IPS DF 6.9 (cell line): Measurements from ENCODE around the gene NUP210L.
"Not testable (repeated sequence)": the region's sequence is repeated elsewhere in the genome, so short reads cannot be mapped to it uniquely, and the experiment has no call there.

Source experiments
- DNase-seq: peaks from one replicate; pipeline ENCODE4 v3.0.0-alpha.2; 2013; ENCODE audit warnings: low read depth, low spot score
- H3K27ac ChIP-seq: one replicate; pipeline ENCODE4 v1.5.1; 2013; ENCODE audit warnings: low read length, control low read depth
- H3K27me3 ChIP-seq: 2 replicates; pipeline ENCODE4 v1.6.1; 2013; ENCODE audit warnings: mild to moderate bottlenecking, low read length; ENCODE audit not compliant: control insufficient read depth, insufficient read depth
- H3K36me3 ChIP-seq: 2 replicates; pipeline ENCODE4 v1.6.1; 2013; ENCODE audit warnings: low read length; ENCODE audit not compliant: control insufficient read depth, insufficient read depth
- H3K4me1 ChIP-seq: 2 replicates; pipeline ENCODE4 v1.6.1; 2013; ENCODE audit warnings: low read length; ENCODE audit not compliant: control insufficient read depth, insufficient read depth
- H3K4me3 ChIP-seq: 2 replicates; pipeline ENCODE4 v1.5.1; 2013; ENCODE audit warnings: mild to moderate bottlenecking, low read length
- H3K9me3 ChIP-seq: 2 replicates; pipeline ENCODE4 v1.6.1; 2013; ENCODE audit warnings: low read length, inconsistent platforms; ENCODE audit not compliant: control insufficient read depth, insufficient read depth
- WGBS: extraction: QIAGEN DNeasy Blood & Tissue Kit; methylation state at CpG from one replicate; pipeline ENCODE4 v1.1.7; 2013; ENCODE audit warnings: mixed read lengths, missing lambda C conversion rate; ENCODE audit not compliant: insufficient read length, insufficient coverage; 5-methylcytosine and 5-hydroxymethylcytosine counted together

NUP210L gene

GRCh38 chr1:153979091-153979490 is 175.8 kb downstream of the NUP210L start:
- not testable (repeated sequence) for H3K4me3 ChIP-seq

GRCh38 chr1:153978274-153978909 is 176.5 kb downstream of the NUP210L start:
- Histone ChIP-seq H3K4me1 (no peaks in the 10 kb centered on the region), H3K27ac (no peak overlapping the region), H3K9me3 (no peaks in the 10 kb centered on the region), H3K36me3 (peaks cover 21% of the 10 kb centered on the region; the same call in 1 of the 2 replicates), H3K4me3 (peak overlapping the region; percentile 98; the same call in 1 of the 2 replicates), H3K27me3 (no peaks in the 10 kb centered on the region)
- no CpG with 5 or more reads among the region's 9 CpGs for WGBS
- DNase-seq, result no peak

More at GRCh38 chr1:153979091-153979490, 175.8 kb downstream of the NUP210L start:
- DNase-seq, H3K4me1 ChIP-seq, H3K9me3 ChIP-seq, H3K27ac ChIP-seq, H3K27me3 ChIP-seq: not testable (repeated sequence)
- H3K36me3 ChIP-seq, result peaks cover 18% of the 10 kb centered on the region; the same call in 1 of the 2 replicates
- WGBS, result no CpG with 5 or more reads among the region's 12 CpGs

- no peak for DNase-seq
- Histone ChIP-seq H3K9me3 (no peaks in the 10 kb centered on the region), H3K36me3 (peaks cover 17% of the 10 kb centered on the region; the same call in 1 of the 2 replicates), H3K4me1 (no peaks in the 10 kb centered on the region), H3K27ac (no peak within 1 kb of the TSS), H3K4me3 (peak within 1 kb of the TSS; percentile 98), H3K27me3 (no peaks in the 10 kb centered on the region)
- WGBS, result no CpG with 5 or more reads among the region's 75 CpGs
Observed at GRCh38 chr1:153977250-153978240, 177.3 kb downstream of the NUP210L start, which contains the start of gene JTB. Gene JTB, minus strand, starts transcription at chr1:153977674. Its CDS starts 422 bp downstream, at chr1:153977252.

GRCh38 chr1:153976819-153977249 is 178.0 kb downstream of the NUP210L start:
- Histone ChIP-seq H3K27ac (no peak overlapping the region), H3K9me3 (no peaks in the 10 kb centered on the region), H3K4me3 (peak overlapping the region; percentile 98), H3K27me3 (no peaks in the 10 kb centered on the region), H3K4me1 (no peaks in the 10 kb centered on the region), H3K36me3 (peaks cover 10% of the 10 kb centered on the region; the same call in 1 of the 2 replicates)
- DNase-seq, result no peak
- no CpG with 5 or more reads among the region's 16 CpGs for WGBS

- DNase-seq, result no peak
- 100% methylated on average over 2 of the region's 7 CpGs for WGBS
- H3K36me3 ChIP-seq, result peaks cover 10% of the 10 kb centered on the region; the same call in 1 of the 2 replicates
- no peak overlapping the region for H3K4me3 ChIP-seq
- H3K4me1 ChIP-seq, result no peaks in the 10 kb centered on the region
- no peaks in the 10 kb centered on the region for H3K9me3 ChIP-seq
- H3K27ac ChIP-seq, result no peak overlapping the region
- no peaks in the 10 kb centered on the region for H3K27me3 ChIP-seq
Observed at GRCh38 chr1:153973525-153973924, 181.3 kb downstream of the NUP210L start.

- no peak overlapping the region for H3K27ac ChIP-seq
- H3K27me3 ChIP-seq, result no peaks in the 10 kb centered on the region
- DNase-seq, result no peak
- H3K36me3 ChIP-seq, result peaks cover 10% of the 10 kb centered on the region; the same call in 1 of the 2 replicates
- H3K9me3 ChIP-seq, result no peaks in the 10 kb centered on the region
- H3K4me1 ChIP-seq, result no peaks in the 10 kb centered on the region
- H3K4me3 ChIP-seq, result no peak overlapping the region
- WGBS, result no CpG with 5 or more reads among the region's 3 CpGs
Observed at GRCh38 chr1:153973071-153973470, 181.8 kb downstream of the NUP210L start.

GRCh38 chr1:153970346-153970745 is 184.5 kb downstream of the NUP210L start:
- DNase-seq, result no peak
- no peak overlapping the region for H3K27ac ChIP-seq
- no peaks in the 10 kb centered on the region for H3K4me1 ChIP-seq
- no peaks in the 10 kb centered on the region for H3K9me3 ChIP-seq
- peaks cover 7% of the 10 kb centered on the region; the same call in 1 of the 2 replicates for H3K36me3 ChIP-seq
- no peaks in the 10 kb centered on the region for H3K27me3 ChIP-seq
- H3K4me3 ChIP-seq, result no peak overlapping the region
- WGBS, result no CpG with 5 or more reads among the region's 2 CpGs

- Histone ChIP-seq H3K4me1 (no peaks in the 10 kb centered on the region), H3K9me3 (no peaks in the 10 kb centered on the region), H3K27ac (no peak overlapping the region), H3K4me3 (no peak overlapping the region), H3K36me3 (peaks cover 3% of the 10 kb centered on the region; the same call in 1 of the 2 replicates), H3K27me3 (no peaks in the 10 kb centered on the region)
- WGBS, result no CpG with 5 or more reads among the region's 2 CpGs
- DNase-seq, result no peak
Observed at GRCh38 chr1:153968972-153969371, 185.9 kb downstream of the NUP210L start.

- no peaks in the 10 kb centered on the region for H3K9me3 ChIP-seq
- no peak for DNase-seq
- no peaks in the 10 kb centered on the region; the same call in 1 of the 2 replicates for H3K36me3 ChIP-seq
- no peaks in the 10 kb centered on the region for H3K4me1 ChIP-seq
- WGBS, result no CpG with 5 or more reads among the region's 13 CpGs
- peak overlapping the region; percentile 5; the same call in 1 of the 2 replicates for H3K4me3 ChIP-seq
- H3K27me3 ChIP-seq, result no peaks in the 10 kb centered on the region
- no peak overlapping the region for H3K27ac ChIP-seq
Observed at GRCh38 chr1:153968408-153968807, 186.5 kb downstream of the NUP210L start.

GRCh38 chr1:153968000-153968363 is 186.9 kb downstream of the NUP210L start:
- no peaks in the 10 kb centered on the region for H3K4me1 ChIP-seq
- peak overlapping the region; percentile 19; the same call in 1 of the 2 replicates for H3K4me3 ChIP-seq
- H3K27me3 ChIP-seq, result no peaks in the 10 kb centered on the region
- H3K9me3 ChIP-seq, result no peaks in the 10 kb centered on the region
- no peaks in the 10 kb centered on the region for H3K36me3 ChIP-seq
- H3K27ac ChIP-seq, result no peak overlapping the region
- DNase-seq, result no peak
- no CpG with 5 or more reads among the region's 8 CpGs for WGBS
